DOHH2 (cell line): ENCODE measurements around the gene LAMA2.

ENCODE experiments used
- EZH2phosphoT487 ChIP-seq: fragments of 200-600 bp; sonication (generic); IDR thresholded peaks from 2 replicates; pipeline ENCODE4 v1.6.1; 2017; ENCODE audit warnings: borderline replicate concordance, mild to moderate bottlenecking, antibody characterized with exemption, low read length, moderate library complexity, mixed read lengths
- TF ChIP-seq, protein P1 (sequence below): fragments of 200-600 bp; sonication (generic); IDR thresholded peaks from one replicate; pipeline ENCODE4 v1.5.1; 2014; ENCODE audit warnings: antibody characterized with exemption, mild to moderate bottlenecking, low read depth, low read length; ENCODE audit not compliant: poor library complexity, severe bottlenecking

DNA sequence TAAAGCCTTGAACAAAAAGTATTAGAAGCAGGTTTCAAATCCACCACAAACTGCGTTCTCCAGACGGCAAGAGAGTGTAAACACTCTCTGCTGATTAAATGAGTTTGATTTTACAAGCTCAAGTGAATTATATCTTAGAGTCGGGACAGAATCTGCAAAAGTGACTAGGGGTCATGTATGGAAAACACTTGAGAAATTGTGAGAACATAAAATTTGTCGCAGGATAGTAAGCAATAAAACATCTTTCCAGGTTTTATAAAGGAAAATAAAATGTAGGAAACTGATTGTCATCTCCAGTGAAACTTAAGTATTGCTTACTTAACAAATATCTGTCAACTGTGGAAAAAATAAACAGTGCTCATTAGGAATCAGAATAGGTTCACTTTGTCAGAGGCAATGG is 452.9 kb downstream of the LAMA2 start:
- TF ChIP-seq, protein P1, sequence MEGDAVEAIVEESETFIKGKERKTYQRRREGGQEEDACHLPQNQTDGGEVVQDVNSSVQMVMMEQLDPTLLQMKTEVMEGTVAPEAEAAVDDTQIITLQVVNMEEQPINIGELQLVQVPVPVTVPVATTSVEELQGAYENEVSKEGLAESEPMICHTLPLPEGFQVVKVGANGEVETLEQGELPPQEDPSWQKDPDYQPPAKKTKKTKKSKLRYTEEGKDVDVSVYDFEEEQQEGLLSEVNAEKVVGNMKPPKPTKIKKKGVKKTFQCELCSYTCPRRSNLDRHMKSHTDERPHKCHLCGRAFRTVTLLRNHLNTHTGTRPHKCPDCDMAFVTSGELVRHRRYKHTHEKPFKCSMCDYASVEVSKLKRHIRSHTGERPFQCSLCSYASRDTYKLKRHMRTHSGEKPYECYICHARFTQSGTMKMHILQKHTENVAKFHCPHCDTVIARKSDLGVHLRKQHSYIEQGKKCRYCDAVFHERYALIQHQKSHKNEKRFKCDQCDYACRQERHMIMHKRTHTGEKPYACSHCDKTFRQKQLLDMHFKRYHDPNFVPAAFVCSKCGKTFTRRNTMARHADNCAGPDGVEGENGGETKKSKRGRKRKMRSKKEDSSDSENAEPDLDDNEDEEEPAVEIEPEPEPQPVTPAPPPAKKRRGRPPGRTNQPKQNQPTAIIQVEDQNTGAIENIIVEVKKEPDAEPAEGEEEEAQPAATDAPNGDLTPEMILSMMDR = no peak
- TF ChIP-seq EZH2phosphoT487 = no peak
